Mucosa of descending colon (tissue), 3 donors: ENCODE data around the gene OR2A25. TPM values are rescaled to one million over a fixed set of nuclear protein-coding genes. Genes with fewer than 3 reads are reported as not detected.

Experiments used
- ATAC-seq: fragments of 200-7000 bp; cut with Tn5 transposase; one replicate; pipeline ENCODE4 v1.9.1; 2020; ENCODE audit warnings: mild to moderate bottlenecking, moderate library complexity
- DNase-seq, 3 donors: peaks; one replicate each; pipeline ENCODE4 v3.0.0-alpha.2; 2020
- H3K36me3 ChIP-seq: fragments of 200-600 bp; one replicate; pipeline ENCODE4 v1.8.0; 2021; ENCODE audit warnings: low read depth, mild to moderate bottlenecking
- H3K4me1 ChIP-seq: fragments of 200-600 bp; one replicate; pipeline ENCODE4 v1.8.0; 2021; ENCODE audit warnings: low read depth, mild to moderate bottlenecking
- H3K4me3 ChIP-seq: fragments of 200-600 bp; one replicate; pipeline ENCODE4 v1.8.0; 2021; ENCODE audit warnings: mild to moderate bottlenecking
- H3K9me3 ChIP-seq: fragments of 200-600 bp; one replicate; pipeline ENCODE4 v1.8.0; 2021; ENCODE audit warnings: mild to moderate bottlenecking
- intact Hi-C, 2 donors: fragments of 100-400 bp; cut with DNase I in 1 of 2; cut with micrococcal nuclease in 1 of 2; formaldehyde crosslinking; loops; one replicate each; pipeline versions ENCODE4 v1.11.0 to v1.11.1; 2022; cut with DNase I, micrococcal nuclease
- total RNA-seq, 3 donors: library from RNA; stranded (reverse); fragmentation: NEBNext Ultra II Directional in 2 of 3; extraction: Animal tissue kit (Norgen Biotek cat#: 25700) in 2 of 3; gene quantifications; one replicate each; pipeline versions ENCODE4 v1.2.1 to v1.2.4, GENCODE V29; 2021 to 2023
- TF ChIP-seq, protein P1 (sequence below): fragments of 200-600 bp; IDR thresholded peaks from one replicate; pipeline ENCODE4 v1.8.0; 2022; ENCODE audit warnings: antibody characterized with exemption, mild to moderate bottlenecking
- donor health status: DM: no; HTN: no; CAD: no; lungs with moderate emphysema.
- donor health status: DM: no; HTN: no; CAD: no.
- donor health status: DM: no; HTN: yes; CAD: no.

OR2A25 gene
- total RNA-seq, 3 donors from 2014 or later = not detected

DNA sequence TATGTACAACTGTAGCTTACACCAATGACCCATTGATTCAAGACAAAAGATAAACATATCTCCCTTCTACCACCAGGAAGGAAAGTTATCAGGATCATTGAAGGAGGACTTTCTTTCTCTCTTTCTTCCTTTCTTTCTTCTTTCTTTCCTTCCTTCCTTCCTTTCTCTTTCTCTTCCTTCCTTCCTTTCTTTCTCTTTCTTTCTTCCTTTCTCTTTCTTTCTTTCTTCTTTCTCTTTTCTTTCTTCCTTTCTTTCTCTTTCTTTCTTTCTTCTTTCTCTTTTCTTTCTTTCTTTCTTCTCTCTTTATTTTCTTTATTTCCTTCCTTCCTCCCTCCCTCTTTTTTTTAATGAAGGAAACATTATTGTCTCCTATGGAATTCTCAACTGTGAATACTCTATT, 29.2 kb downstream of the OR2A25 start:
- Histone ChIP-seq H3K9me3 (no peaks in the 10 kb centered on the region), H3K4me3 (no peak overlapping the region), H3K36me3 (no peaks in the 10 kb centered on the region), H3K4me1 (no peaks in the 10 kb centered on the region)
- intact Hi-C loops = no loop called here
- no peak for ATAC-seq
- DNase-seq = no peak
- TF ChIP-seq, protein P1, sequence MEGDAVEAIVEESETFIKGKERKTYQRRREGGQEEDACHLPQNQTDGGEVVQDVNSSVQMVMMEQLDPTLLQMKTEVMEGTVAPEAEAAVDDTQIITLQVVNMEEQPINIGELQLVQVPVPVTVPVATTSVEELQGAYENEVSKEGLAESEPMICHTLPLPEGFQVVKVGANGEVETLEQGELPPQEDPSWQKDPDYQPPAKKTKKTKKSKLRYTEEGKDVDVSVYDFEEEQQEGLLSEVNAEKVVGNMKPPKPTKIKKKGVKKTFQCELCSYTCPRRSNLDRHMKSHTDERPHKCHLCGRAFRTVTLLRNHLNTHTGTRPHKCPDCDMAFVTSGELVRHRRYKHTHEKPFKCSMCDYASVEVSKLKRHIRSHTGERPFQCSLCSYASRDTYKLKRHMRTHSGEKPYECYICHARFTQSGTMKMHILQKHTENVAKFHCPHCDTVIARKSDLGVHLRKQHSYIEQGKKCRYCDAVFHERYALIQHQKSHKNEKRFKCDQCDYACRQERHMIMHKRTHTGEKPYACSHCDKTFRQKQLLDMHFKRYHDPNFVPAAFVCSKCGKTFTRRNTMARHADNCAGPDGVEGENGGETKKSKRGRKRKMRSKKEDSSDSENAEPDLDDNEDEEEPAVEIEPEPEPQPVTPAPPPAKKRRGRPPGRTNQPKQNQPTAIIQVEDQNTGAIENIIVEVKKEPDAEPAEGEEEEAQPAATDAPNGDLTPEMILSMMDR = no peak

DNA sequence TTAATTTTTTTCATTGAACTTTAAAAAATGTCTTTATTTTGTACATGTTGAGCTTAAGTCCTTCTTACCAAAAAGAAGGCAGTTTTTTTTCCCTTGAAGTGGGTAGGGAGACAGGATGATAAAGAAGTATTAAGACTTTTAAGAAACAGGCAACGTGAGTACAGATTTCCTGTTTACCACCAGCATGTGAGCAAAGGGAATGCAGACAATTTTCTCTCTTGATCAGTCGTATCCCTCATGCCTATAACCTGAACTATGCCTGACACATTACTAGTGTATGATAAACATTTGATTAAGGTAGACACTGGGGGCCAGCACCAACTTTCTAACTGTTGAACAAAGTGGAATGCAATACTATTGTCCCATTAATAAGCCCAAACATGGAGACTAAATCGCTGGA, 31.0 kb downstream of the OR2A25 start:
- no peaks in the 10 kb centered on the region for H3K4me1 ChIP-seq
- TF ChIP-seq, protein P1 = no peak
- H3K9me3 ChIP-seq = no peaks in the 10 kb centered on the region
- ATAC-seq = no peak
- no peaks in the 10 kb centered on the region for H3K36me3 ChIP-seq
- intact Hi-C loops = no loop called here
- no peak for DNase-seq
- H3K4me3 ChIP-seq = no peak overlapping the region

DNA sequence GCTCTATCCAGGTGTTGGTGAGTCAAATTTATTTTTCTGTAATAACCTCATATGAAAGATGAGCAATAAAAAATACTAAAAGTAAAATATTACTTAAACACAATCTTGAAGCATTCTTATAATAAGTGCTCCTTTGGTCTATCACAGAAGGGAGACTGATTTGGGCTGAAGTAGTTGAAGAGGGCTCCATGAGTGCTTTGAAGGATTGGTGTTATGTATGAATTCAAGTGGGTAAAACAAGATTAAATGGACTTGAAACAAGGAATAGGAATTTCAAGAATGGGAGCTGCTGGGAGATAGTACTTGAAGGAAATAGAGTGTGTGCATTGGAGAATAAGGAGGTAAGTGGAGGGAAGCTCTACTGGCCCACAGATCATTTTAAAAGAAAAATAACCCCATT, 32.4 kb downstream of the OR2A25 start:
- ATAC-seq (no peak), DNase-seq (no peak)
- H3K4me1 ChIP-seq = no peaks in the 10 kb centered on the region
- TF ChIP-seq, protein P1 = no peak
- no peak overlapping the region for H3K4me3 ChIP-seq
- intact Hi-C loops = no loop called here
- no peaks in the 10 kb centered on the region for H3K36me3 ChIP-seq
- H3K9me3 ChIP-seq = no peaks in the 10 kb centered on the region

DNA sequence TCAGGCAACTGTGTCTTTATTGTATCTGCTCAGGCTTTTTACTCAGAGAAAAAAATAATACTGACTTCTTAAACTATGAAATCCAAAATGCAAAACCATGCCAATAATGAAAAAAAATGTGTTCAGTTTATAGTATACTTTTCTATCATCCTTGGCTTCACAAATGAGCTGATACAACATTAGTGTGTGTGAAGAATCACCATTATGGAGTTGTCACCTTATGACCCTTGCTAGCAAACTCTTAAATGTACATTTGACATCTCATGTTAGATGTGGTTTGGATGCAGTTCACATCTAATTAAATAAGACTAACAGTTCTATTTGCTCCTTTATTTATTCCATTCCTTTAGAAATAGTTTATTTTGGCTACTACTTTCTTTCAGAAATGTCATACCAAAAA, 35.6 kb downstream of the OR2A25 start:
- no peaks in the 10 kb centered on the region for H3K4me1 ChIP-seq
- no peaks in the 10 kb centered on the region for H3K36me3 ChIP-seq
- no peak for DNase-seq
- no peaks in the 10 kb centered on the region for H3K9me3 ChIP-seq
- intact Hi-C loops = no loop called here
- H3K4me3 ChIP-seq = no peak overlapping the region
- ATAC-seq = no peak
- TF ChIP-seq, protein P1 = no peak

DNA sequence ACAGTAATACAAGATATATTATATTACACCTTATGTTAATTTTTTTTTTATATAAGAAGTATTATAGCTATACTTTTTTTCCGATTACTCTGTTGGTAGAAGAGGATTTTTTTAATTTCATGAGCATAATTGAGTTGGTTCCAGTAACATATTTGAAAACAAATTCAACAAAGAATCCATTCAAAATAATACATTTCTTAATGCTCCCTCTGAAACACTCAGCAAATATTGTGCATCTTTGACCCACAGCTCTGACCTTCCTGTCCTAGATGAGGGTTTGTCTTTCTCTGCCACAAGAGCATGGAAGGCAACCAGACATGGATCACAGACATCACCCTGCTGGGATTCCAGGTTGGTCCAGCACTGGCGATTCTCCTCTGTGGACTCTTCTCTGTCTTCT, 39.7 kb downstream of the OR2A25 start, which contains the start of gene OR2A2:
OR2A2 (plus strand) TSS at position 301 of the 400 bp plus-strand sequence; CDS start at position 301, 0 bp downstream.
- Histone ChIP-seq H3K4me1 (no peaks in the 10 kb centered on the region), H3K9me3 (no peaks in the 10 kb centered on the region), H3K4me3 (no peak within 1 kb of the TSS), H3K36me3 (no peaks in the 10 kb centered on the region)
- intact Hi-C loops = no loop called here
- DNase-seq (no peak), ATAC-seq (no peak)
- TF ChIP-seq, protein P1 = no peak

DNA sequence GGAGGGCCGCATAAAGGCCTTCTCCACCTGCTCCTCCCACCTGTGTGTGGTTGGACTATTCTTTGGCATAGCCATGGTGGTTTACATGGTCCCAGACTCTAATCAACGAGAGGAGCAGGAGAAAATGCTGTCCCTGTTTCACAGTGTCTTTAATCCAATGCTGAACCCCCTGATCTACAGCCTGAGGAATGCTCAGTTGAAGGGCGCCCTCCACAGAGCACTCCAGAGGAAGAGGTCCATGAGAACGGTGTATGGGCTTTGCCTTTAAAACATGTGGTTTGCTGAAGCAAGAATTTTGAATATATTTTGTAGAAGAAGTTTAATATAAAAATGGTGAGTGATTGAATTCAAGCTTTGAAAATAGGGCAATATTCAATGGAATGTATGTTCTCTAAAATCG, 40.7 kb downstream of the OR2A25 start:
- TF ChIP-seq, protein P1 = no peak
- H3K4me1 ChIP-seq = no peaks in the 10 kb centered on the region
- no peak overlapping the region for H3K4me3 ChIP-seq
- intact Hi-C loops = no loop called here
- no peaks in the 10 kb centered on the region for H3K36me3 ChIP-seq
- ATAC-seq (no peak), DNase-seq (no peak)
- no peaks in the 10 kb centered on the region for H3K9me3 ChIP-seq
